ENCODE data around the gene TCF4.

TCF4 gene

DNA sequence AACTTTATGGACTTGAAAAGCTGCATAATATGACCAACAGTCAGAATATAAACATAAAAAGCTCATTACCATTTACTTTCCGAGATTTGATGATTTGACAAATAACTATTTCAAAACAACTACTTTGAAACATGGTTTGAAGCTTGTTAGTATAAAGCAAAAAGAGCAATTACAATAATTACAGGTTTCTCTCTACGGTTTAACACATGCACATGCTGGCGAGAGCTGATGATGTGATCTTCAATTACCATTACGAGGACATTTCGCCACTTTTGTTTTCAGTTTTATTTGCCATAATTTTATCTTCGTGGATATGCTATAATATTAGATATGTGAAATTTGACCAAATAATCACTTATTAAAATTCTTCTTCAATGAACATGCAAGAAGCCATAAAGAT lies 270.1 kb downstream of the TCF4 start:
- DNase-seq (ENCODE audit: low read depth in 1 of 2, low spot score in 1 of 2): no peak
- H3K27ac ChIP-seq (replicated peaks): no peak overlapping the region
- TF ChIP-seq, protein P1, sequence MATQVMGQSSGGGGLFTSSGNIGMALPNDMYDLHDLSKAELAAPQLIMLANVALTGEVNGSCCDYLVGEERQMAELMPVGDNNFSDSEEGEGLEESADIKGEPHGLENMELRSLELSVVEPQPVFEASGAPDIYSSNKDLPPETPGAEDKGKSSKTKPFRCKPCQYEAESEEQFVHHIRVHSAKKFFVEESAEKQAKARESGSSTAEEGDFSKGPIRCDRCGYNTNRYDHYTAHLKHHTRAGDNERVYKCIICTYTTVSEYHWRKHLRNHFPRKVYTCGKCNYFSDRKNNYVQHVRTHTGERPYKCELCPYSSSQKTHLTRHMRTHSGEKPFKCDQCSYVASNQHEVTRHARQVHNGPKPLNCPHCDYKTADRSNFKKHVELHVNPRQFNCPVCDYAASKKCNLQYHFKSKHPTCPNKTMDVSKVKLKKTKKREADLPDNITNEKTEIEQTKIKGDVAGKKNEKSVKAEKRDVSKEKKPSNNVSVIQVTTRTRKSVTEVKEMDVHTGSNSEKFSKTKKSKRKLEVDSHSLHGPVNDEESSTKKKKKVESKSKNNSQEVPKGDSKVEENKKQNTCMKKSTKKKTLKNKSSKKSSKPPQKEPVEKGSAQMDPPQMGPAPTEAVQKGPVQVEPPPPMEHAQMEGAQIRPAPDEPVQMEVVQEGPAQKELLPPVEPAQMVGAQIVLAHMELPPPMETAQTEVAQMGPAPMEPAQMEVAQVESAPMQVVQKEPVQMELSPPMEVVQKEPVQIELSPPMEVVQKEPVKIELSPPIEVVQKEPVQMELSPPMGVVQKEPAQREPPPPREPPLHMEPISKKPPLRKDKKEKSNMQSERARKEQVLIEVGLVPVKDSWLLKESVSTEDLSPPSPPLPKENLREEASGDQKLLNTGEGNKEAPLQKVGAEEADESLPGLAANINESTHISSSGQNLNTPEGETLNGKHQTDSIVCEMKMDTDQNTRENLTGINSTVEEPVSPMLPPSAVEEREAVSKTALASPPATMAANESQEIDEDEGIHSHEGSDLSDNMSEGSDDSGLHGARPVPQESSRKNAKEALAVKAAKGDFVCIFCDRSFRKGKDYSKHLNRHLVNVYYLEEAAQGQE (IDR thresholded peaks at IDR 0.05; ENCODE audit: insufficient replicate concordance, low read depth): no peak
- TF ChIP-seq, protein P2, sequence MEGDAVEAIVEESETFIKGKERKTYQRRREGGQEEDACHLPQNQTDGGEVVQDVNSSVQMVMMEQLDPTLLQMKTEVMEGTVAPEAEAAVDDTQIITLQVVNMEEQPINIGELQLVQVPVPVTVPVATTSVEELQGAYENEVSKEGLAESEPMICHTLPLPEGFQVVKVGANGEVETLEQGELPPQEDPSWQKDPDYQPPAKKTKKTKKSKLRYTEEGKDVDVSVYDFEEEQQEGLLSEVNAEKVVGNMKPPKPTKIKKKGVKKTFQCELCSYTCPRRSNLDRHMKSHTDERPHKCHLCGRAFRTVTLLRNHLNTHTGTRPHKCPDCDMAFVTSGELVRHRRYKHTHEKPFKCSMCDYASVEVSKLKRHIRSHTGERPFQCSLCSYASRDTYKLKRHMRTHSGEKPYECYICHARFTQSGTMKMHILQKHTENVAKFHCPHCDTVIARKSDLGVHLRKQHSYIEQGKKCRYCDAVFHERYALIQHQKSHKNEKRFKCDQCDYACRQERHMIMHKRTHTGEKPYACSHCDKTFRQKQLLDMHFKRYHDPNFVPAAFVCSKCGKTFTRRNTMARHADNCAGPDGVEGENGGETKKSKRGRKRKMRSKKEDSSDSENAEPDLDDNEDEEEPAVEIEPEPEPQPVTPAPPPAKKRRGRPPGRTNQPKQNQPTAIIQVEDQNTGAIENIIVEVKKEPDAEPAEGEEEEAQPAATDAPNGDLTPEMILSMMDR (IDR thresholded peaks at IDR 0.05; ENCODE audit: insufficient read depth, low read length): no peak
- no peak for TF ChIP-seq GABPA (IDR thresholded peaks at IDR 0.05; ENCODE audit: low read depth)
- no peak for TF ChIP-seq SPI1 (IDR thresholded peaks at IDR 0.05; ENCODE audit: borderline replicate concordance, low read depth)
- no peak for TF ChIP-seq POLR2AphosphoS5 (IDR thresholded peaks at IDR 0.05; ENCODE audit: low read depth)
- H3K27me3 ChIP-seq (ENCODE audit: insufficient read depth, poor library complexity, severe bottlenecking): peaks cover 25% of the 10 kb centered on the region
- H3K4me3 ChIP-seq (replicated peaks; ENCODE audit: insufficient read depth, low read length): no peak overlapping the region

DNA sequence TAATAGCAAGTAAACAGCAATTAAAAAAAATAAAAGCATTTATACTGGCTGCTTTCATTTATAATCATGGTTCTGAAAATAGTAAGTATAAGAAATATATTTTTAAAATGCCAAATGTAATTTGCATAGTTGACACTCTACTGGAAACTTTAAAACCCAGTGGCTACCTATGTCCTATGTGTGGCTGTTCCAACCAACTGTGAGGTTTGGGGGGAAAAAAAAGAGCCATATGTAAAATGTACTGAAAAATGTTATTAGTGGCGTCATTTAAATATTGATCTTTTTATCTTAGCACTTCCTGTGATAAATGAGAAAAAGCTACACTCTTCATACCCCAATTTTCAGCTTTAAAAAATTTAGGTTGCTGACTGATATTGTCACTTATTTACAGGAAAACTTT lies 270.7 kb downstream of the TCF4 start:
- H3K4me3 ChIP-seq (replicated peaks; ENCODE audit: insufficient read depth, low read length): no peak overlapping the region
- H3K27me3 ChIP-seq (ENCODE audit: insufficient read depth, poor library complexity, severe bottlenecking): peaks cover 20% of the 10 kb centered on the region
- DNase-seq (ENCODE audit: low read depth in 1 of 2, low spot score in 1 of 2): no peak
- TF ChIP-seq POLR2AphosphoS5 (IDR thresholded peaks at IDR 0.05; ENCODE audit: low read depth) (no peak), GABPA (IDR thresholded peaks at IDR 0.05; ENCODE audit: low read depth) (no peak), SPI1 (IDR thresholded peaks at IDR 0.05; ENCODE audit: borderline replicate concordance, low read depth) (no peak)
- TF ChIP-seq, protein P2 (IDR thresholded peaks at IDR 0.05; ENCODE audit: insufficient read depth, low read length): no peak
- TF ChIP-seq, protein P1 (IDR thresholded peaks at IDR 0.05; ENCODE audit: insufficient replicate concordance, low read depth): no peak
- H3K27ac ChIP-seq (replicated peaks): no peak overlapping the region

DNA sequence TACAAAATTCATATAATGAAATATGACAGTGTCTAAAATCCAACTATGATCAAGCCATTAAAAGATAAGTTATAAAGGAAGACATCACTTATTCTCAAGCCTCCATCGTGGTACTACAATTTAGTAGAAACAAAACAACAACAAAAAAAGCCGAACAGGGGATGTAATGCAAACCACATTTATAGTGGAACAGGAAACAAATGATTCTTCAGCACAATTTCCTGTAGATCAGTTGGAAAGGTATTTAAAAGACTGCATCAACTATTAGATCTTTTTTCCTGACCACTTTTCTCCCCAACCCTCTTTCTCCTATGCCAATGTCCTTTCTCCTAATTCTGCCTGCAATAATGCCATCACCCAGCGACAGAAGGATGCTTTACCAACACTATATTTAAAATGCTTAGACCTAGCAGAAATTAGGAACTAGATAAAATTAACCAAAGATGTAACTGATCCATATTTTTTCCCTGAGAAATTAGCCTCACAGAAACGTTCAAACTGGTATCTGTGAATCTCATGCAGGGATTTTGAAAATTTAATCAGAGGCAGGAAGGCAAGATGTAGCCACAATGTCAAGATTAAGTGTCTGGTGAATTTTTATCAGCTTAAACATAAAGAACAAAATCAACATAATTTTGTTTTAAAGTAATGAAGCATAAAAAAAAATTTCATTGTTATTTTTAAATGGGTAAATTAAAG lies 271.4 kb downstream of the TCF4 start:
- Histone ChIP-seq H3K4me3 (replicated peaks; ENCODE audit: insufficient read depth, low read length) (no peak overlapping the region), H3K27me3 (ENCODE audit: insufficient read depth, poor library complexity, severe bottlenecking) (peaks cover 19% of the 10 kb centered on the region), H3K27ac (replicated peaks) (no peak overlapping the region)
- TF ChIP-seq SPI1 (IDR thresholded peaks at IDR 0.05; ENCODE audit: borderline replicate concordance, low read depth) (no peak), POLR2AphosphoS5 (IDR thresholded peaks at IDR 0.05; ENCODE audit: low read depth) (no peak), GABPA (IDR thresholded peaks at IDR 0.05; ENCODE audit: low read depth) (no peak)
- TF ChIP-seq, protein P1 (IDR thresholded peaks at IDR 0.05; ENCODE audit: insufficient replicate concordance, low read depth): no peak
- TF ChIP-seq, protein P2 (IDR thresholded peaks at IDR 0.05; ENCODE audit: insufficient read depth, low read length): no peak
- no peak for DNase-seq (ENCODE audit: low read depth in 1 of 2, low spot score in 1 of 2)

Data from HL-60 (cell line).